Measurements from ENCODE around the gene SRM.

GRCh38 chr1:11100149-11100493, 40.3 kb upstream of the SRM start:
- TF ChIP-seq EP300 (IDR thresholded peaks at IDR 0.05; ENCODE audit: borderline replicate concordance): no peak
- no peak for TF ChIP-seq TAF1 (IDR thresholded peaks at IDR 0.05; ENCODE audit: low read depth)
- no peak for TF ChIP-seq YY1 (IDR thresholded peaks at IDR 0.05; ENCODE audit: low read depth)
- TF ChIP-seq RAD21 (IDR thresholded peaks at IDR 0.05; ENCODE audit: low read depth): no peak
- TF ChIP-seq FOXM1 (IDR thresholded peaks at IDR 0.05; ENCODE audit: borderline replicate concordance, low read depth): no peak
- TF ChIP-seq REST (IDR thresholded peaks at IDR 0.05; ENCODE audit: low read depth): no peak
- TF ChIP-seq CEBPB (IDR thresholded peaks at IDR 0.05): no peak
- TF ChIP-seq CREB1 (IDR thresholded peaks at IDR 0.05; ENCODE audit: low read depth): no peak
- TF ChIP-seq USF1 (IDR thresholded peaks at IDR 0.05): no peak
- TF ChIP-seq TEAD4 (IDR thresholded peaks at IDR 0.05): no peak
- no peak for TF ChIP-seq EGR1 (IDR thresholded peaks at IDR 0.05)

All from Ishikawa (cell line).